Cardiac muscle cell (in vitro differentiated cells and primary cell): ENCODE measurements around the gene MRPL39. TPM values are rescaled to one million over a fixed set of nuclear protein-coding genes. Genes with fewer than 3 reads are reported as not detected.

Experiments
- DNase-seq, 2 donors: peaks; one replicate each; pipeline versions ENCODE4 v3.0.0 to v3.0.0-alpha.2; 2010 to 2017; ENCODE audit warnings: low read depth in 1 of 2, low spot score in 1 of 2
- H3K27ac ChIP-seq: fragments of 200-600 bp; sonication (generic); 2 replicates; pipeline ENCODE4 v1.5.1; 2016
- H3K27me3 ChIP-seq: fragments of 200-600 bp; sonication (generic); 2 replicates; pipeline ENCODE4 v1.6.0; 2016; ENCODE audit warnings: control low read depth
- H3K36me3 ChIP-seq: fragments of 200-600 bp; sonication (generic); 2 replicates; pipeline ENCODE4 v1.5.1; 2016; ENCODE audit warnings: control low read depth
- H3K4me1 ChIP-seq: fragments of 200-600 bp; sonication (generic); 2 replicates; pipeline ENCODE4 v1.8.1; 2017; ENCODE audit warnings: low read depth, mild to moderate bottlenecking, mixed run types
- H3K4me3 ChIP-seq: fragments of 200-600 bp; sonication (generic); 2 replicates; pipeline ENCODE4 v1.5.1; 2016; ENCODE audit warnings: mild to moderate bottlenecking
- H3K9me3 ChIP-seq: fragments of 200-600 bp; sonication (generic); 2 replicates; pipeline ENCODE4 v1.5.1; 2017; ENCODE audit warnings: low read depth, mild to moderate bottlenecking, control low read depth
- CTCF ChIP-seq: IDR thresholded peaks from 2 replicates; pipeline ENCODE4 v1.5.1; 2012; ENCODE audit warnings: low read depth, mild to moderate bottlenecking, low read length
- polyA plus RNA-seq: library from polyadenylated mRNA; unstranded; fragments of >200 nt; fragmentation: Nextera tagmentation; extraction: Ambion mirVana; gene quantifications from 2 replicates; pipeline ENCODE4 v1.2.1, GENCODE V29; 2016
- total RNA-seq: library from RNA; depleted of rRNA; stranded (reverse); fragments of >200 nt; gene quantifications from 2 replicates; pipeline ENCODE4 v1.2.3, GENCODE V29; 2016

Gene MRPL39
- total and polyA plus RNA-seq, 2 experiments from 2014 or later: 25.1 to 87.9 TPM

DNA sequence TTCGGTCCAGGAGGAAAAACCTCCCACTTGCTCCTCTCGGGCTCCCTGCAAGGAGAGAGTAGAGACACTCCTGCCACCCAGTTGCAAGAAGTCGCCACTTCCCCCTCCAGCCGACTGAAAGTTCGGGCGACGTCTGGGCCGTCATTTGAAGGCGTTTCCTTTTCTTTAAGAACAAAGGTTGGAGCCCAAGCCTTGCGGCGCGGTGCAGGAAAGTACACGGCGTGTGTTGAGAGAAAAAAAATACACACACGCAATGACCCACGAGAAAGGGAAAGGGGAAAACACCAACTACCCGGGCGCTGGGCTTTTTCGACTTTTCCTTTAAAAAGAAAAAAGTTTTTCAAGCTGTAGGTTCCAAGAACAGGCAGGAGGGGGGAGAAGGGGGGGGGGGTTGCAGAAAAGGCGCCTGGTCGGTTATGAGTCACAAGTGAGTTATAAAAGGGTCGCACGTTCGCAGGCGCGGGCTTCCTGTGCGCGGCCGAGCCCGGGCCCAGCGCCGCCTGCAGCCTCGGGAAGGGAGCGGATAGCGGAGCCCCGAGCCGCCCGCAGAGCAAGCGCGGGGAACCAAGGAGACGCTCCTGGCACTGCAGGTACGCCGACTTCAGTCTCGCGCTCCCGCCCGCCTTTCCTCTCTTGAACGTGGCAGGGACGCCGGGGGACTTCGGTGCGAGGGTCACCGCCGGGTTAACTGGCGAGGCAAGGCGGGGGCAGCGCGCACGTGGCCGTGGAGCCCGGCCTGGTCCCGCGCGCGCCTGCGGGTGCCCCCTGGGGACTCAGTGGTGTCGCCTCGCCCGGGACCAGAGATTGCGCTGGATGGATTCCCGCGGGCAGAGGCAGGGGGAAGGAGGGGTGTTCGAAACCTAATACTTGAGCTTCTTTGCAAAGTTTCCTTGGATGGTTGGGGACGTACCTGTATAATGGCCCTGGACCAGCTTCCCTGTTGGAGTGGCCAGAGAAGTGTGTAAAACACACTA is 45.3 kb downstream of the MRPL39 start:
- peak; percentile 45 to 77 for DNase-seq
- Histone ChIP-seq H3K27ac (no peak overlapping the region), H3K4me1 (no peaks in the 10 kb centered on the region), H3K27me3 (peaks cover 5% of the 10 kb centered on the region), H3K36me3 (no peaks in the 10 kb centered on the region), H3K4me3 (peak overlapping the region; percentile 17), H3K9me3 (no peaks in the 10 kb centered on the region)
- TF ChIP-seq CTCF: peak; percentile 42

DNA sequence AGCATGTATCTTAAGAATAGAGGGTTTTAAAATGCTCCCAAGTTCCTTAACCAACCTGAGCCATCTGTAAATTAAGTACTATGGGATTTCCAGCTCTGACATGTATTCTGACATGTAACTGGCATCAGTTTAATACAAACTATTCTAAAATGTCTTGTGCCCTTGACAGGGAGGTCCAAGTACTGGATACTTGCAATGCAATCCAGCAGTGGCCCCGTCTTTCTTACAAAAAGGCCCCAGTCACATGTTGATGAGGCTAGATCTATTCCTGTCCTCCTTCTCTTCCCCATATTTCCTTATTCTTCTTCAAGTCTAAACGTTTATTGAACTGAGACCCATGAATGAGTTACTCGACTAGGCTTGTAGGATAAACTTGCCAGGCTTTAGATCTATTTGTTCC is 46.4 kb downstream of the MRPL39 start:
- Histone ChIP-seq H3K9me3 (no peaks in the 10 kb centered on the region), H3K4me3 (no peak overlapping the region)
- DNase-seq: no peak

GRCh38 chr21:25560271-25560685 is 47.0 kb downstream of the MRPL39 start:
- H3K36me3 ChIP-seq: no peaks in the 10 kb centered on the region
- no peak for TF ChIP-seq CTCF
- H3K4me3 ChIP-seq: no peak overlapping the region
- H3K27me3 ChIP-seq: peaks cover 5% of the 10 kb centered on the region
- no peaks in the 10 kb centered on the region for H3K9me3 ChIP-seq
- no peak overlapping the region for H3K27ac ChIP-seq
- no peaks in the 10 kb centered on the region for H3K4me1 ChIP-seq
- peak in 1 of 2 donors; percentile 17 for DNase-seq

More for the DNA sequence above, 46.4 kb downstream of the MRPL39 start:
- no peak for TF ChIP-seq CTCF
- H3K27me3 ChIP-seq: peaks cover 5% of the 10 kb centered on the region
- H3K27ac ChIP-seq: no peak overlapping the region
- H3K4me1 ChIP-seq: no peaks in the 10 kb centered on the region
- no peaks in the 10 kb centered on the region for H3K36me3 ChIP-seq

DNA sequence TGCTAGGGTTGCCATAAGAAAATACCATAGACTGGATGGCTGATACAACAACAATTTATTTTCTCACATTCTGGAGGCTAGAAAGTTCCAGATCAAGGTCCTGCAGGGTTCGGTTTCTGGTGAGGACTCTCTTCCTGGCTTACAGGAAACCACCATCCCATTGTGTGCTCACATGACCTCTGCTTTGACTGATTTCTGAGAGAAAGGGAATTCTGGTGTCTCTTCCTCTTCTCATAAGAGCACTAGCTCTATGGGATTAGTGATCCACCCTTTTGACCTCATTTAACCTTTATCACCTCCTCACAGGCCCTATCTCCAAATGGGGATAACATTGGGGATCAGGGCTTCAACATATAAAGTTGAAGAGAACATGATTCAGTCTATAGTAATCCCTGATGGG is 47.5 kb downstream of the MRPL39 start:
- no peaks in the 10 kb centered on the region for H3K36me3 ChIP-seq
- no peak overlapping the region for H3K27ac ChIP-seq
- no peak overlapping the region for H3K4me3 ChIP-seq
- no peak for DNase-seq
- H3K4me1 ChIP-seq: no peaks in the 10 kb centered on the region
- peaks cover 5% of the 10 kb centered on the region for H3K27me3 ChIP-seq
- TF ChIP-seq CTCF: no peak
- no peaks in the 10 kb centered on the region for H3K9me3 ChIP-seq

DNA sequence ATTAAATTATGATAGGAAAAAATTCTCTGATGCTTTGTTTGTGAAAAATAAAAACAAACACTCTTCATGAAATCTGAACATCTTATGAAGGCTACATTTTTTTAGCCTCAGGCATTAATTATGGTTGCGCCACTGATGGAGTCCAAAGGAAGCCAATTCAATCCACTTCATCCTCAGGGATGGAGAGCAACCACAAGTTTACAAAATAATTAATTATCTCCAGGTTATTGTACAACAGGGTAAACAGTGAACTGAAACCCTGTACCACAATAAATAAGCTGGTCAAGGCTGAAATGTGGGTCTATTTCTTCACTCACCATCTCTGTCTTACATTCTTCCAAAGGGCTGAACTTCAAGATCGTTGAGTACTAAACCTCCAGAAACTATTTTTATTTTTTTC is 49.2 kb downstream of the MRPL39 start:
- Histone ChIP-seq H3K27me3 (peaks cover 5% of the 10 kb centered on the region), H3K9me3 (no peaks in the 10 kb centered on the region), H3K27ac (no peak overlapping the region), H3K36me3 (no peaks in the 10 kb centered on the region), H3K4me3 (no peak overlapping the region), H3K4me1 (no peaks in the 10 kb centered on the region)
- no peak for TF ChIP-seq CTCF
- DNase-seq: no peak
